Stimulated activated naive B cell treated with anti-CD40 and anti-IgM and Interleukin-4, amounts not matched to agents 10 μg/mL and 1 μg/mL and 100 μg/mL, for 72 hours (primary cell): ENCODE results near the gene SLC6A6.
A peak's percentile ranks its signal among the peaks of the same experiment; 100 is the strongest.

Source experiments
- ATAC-seq, 2 donors: fragments of 150-1000 bp; cut with Tn5 transposase; replicated peaks; 2 replicates each; pipeline ENCODE4 v1.10.0; 2021; ENCODE audit warnings: moderate library complexity in 1 of 2
- DNase-seq: peaks from one replicate; pipeline ENCODE4 v3.0.0; 2021
- H3K27ac Mint-ChIP-seq: one replicate; pipeline ENCODE4 v1.8.0; 2022; ENCODE audit warnings: mild to moderate bottlenecking, mixed read lengths
- H3K27me3 Mint-ChIP-seq, 2 donors: one replicate each; pipeline ENCODE4 v1.8.0; 2022; ENCODE audit warnings: mixed read lengths in 2 of 2
- H3K36me3 Mint-ChIP-seq, 2 donors: one replicate each; pipeline ENCODE4 v1.8.0; 2022; ENCODE audit warnings: mixed read lengths in 2 of 2, mild to moderate bottlenecking in 1 of 2
- H3K4me1 Mint-ChIP-seq, 2 donors: one replicate each; pipeline ENCODE4 v1.8.0; 2022; ENCODE audit warnings: mixed read lengths in 2 of 2, mild to moderate bottlenecking in 1 of 2
- H3K4me3 Mint-ChIP-seq, 2 donors: one replicate each; pipeline ENCODE4 v1.8.0; 2022; ENCODE audit warnings: mild to moderate bottlenecking in 2 of 2, mixed read lengths in 2 of 2, moderate library complexity in 1 of 2
- H3K9me3 Mint-ChIP-seq, 2 donors: one replicate each; pipeline ENCODE4 v1.8.0; 2022; ENCODE audit warnings: mixed read lengths in 2 of 2, mild to moderate bottlenecking in 1 of 2

The SLC6A6 gene

GRCh38 chr3:14481646-14482036, 79.2 kb downstream of the SLC6A6 start:
- DNase-seq (no peak), ATAC-seq (no peak)
- H3K9me3 Mint-ChIP-seq = no peaks in the 10 kb centered on the region
- H3K36me3 Mint-ChIP-seq = peaks cover 51 to 78% of the 10 kb centered on the region in 2 donors
- no peaks in the 10 kb centered on the region for H3K4me1 Mint-ChIP-seq
- no peak overlapping the region for H3K27ac Mint-ChIP-seq
- H3K27me3 Mint-ChIP-seq = no peaks in the 10 kb centered on the region
- no peak overlapping the region for H3K4me3 Mint-ChIP-seq

DNA sequence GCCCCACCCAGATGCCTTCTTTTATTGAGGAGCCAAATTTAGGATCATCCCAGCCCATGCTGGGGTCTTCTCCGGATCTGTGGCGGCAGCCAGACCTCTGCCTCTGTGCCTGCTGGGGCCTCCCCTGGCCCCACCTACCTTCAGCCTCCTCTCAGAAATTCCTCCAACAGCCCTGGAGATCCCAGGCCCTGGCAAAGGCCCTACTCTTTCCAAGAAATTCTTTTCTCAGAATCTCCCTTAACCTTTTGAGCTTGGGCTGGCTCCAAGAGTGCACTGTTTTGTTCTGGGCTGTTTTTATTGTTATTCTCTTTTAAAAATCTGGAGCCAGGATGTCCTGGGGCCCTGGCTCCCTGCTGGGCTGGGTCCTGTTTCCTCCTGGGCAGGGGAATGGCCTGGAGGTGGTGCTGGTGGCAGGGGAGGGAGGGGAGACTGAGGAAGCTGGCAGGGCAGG, 79.9 kb downstream of the SLC6A6 start:
- no peaks in the 10 kb centered on the region for H3K27me3 Mint-ChIP-seq
- peaks cover 50 to 78% of the 10 kb centered on the region in 2 donors for H3K36me3 Mint-ChIP-seq
- no peak overlapping the region for H3K27ac Mint-ChIP-seq
- H3K9me3 Mint-ChIP-seq = no peaks in the 10 kb centered on the region
- no peak overlapping the region for H3K4me3 Mint-ChIP-seq
- no peak for DNase-seq
- H3K4me1 Mint-ChIP-seq = no peaks in the 10 kb centered on the region
- no peak for ATAC-seq

GRCh38 chr3:14483286-14483685, 80.9 kb downstream of the SLC6A6 start:
- no peak overlapping the region for H3K4me3 Mint-ChIP-seq
- DNase-seq (no peak), ATAC-seq (no peak)
- H3K4me1 Mint-ChIP-seq = no peaks in the 10 kb centered on the region
- H3K9me3 Mint-ChIP-seq = no peaks in the 10 kb centered on the region
- H3K36me3 Mint-ChIP-seq = peaks cover 49 to 72% of the 10 kb centered on the region in 2 donors
- H3K27me3 Mint-ChIP-seq = no peaks in the 10 kb centered on the region
- no peak overlapping the region for H3K27ac Mint-ChIP-seq

- Mint-ChIP-seq H3K4me3 (no peak overlapping the region), H3K27ac (peak overlapping the region; percentile 33), H3K4me1 (no peaks in the 10 kb centered on the region), H3K9me3 (no peaks in the 10 kb centered on the region), H3K27me3 (no peaks in the 10 kb centered on the region), H3K36me3 (peaks cover 38 to 63% of the 10 kb centered on the region in 2 donors)
- DNase-seq (no peak), ATAC-seq (no peak)
These were observed 82.3 kb downstream of the SLC6A6 start for GRCh38 chr3:14484741-14485140.

GRCh38 chr3:14485981-14486380, 83.6 kb downstream of the SLC6A6 start:
- Mint-ChIP-seq H3K9me3 (no peaks in the 10 kb centered on the region), H3K4me1 (no peaks in the 10 kb centered on the region), H3K27ac (no peak overlapping the region), H3K36me3 (peaks cover 41 to 66% of the 10 kb centered on the region in 2 donors), H3K27me3 (no peaks in the 10 kb centered on the region), H3K4me3 (no peak overlapping the region)
- ATAC-seq (no peak), DNase-seq (no peak)

DNA sequence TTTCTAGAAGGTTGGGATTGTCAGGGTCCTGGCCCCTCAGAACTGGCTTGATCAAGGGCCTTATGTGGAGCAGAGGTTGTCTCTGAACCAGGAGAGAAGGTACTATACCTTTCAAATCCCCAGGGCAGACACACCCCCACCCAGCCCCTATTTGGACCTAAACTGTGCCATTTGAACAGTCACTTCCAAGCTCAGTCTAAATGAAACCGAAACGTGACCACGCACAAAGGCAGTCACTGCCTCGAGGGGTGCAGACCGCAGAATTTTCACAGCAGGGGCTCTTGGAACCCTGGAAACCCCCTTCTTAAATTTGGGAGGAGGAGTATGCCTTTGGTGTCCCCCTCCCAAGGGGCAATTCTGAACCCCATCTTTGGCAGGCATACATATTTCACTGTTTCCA, 84.1 kb downstream of the SLC6A6 start:
- no peak for DNase-seq
- Mint-ChIP-seq H3K9me3 (no peaks in the 10 kb centered on the region), H3K27ac (no peak overlapping the region), H3K4me1 (no peaks in the 10 kb centered on the region), H3K36me3 (peaks cover 42 to 66% of the 10 kb centered on the region in 2 donors), H3K4me3 (no peak overlapping the region), H3K27me3 (no peaks in the 10 kb centered on the region)
- ATAC-seq = no peak

DNA sequence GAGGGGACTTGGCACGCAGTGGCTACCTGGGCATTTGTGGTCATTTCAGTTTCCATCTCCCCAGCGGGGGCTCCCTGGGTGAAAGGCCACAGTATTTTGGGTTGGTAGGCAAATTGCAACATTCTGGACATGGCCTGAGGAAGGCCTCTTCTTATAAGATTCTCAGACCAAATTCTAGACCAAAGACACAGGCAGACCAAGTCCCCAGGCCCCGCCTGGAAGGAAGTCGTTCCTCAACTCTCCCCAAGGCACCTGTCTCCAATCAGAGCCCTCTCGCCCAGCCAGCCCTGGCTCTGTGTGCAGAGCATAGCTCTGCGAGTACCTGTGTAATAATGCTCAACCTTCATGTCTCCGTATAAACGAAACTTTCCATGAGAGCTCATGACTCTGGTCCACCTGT, 84.7 kb downstream of the SLC6A6 start:
- H3K36me3 Mint-ChIP-seq = peaks cover 37 to 60% of the 10 kb centered on the region in 2 donors
- ATAC-seq = no peak

DNA sequence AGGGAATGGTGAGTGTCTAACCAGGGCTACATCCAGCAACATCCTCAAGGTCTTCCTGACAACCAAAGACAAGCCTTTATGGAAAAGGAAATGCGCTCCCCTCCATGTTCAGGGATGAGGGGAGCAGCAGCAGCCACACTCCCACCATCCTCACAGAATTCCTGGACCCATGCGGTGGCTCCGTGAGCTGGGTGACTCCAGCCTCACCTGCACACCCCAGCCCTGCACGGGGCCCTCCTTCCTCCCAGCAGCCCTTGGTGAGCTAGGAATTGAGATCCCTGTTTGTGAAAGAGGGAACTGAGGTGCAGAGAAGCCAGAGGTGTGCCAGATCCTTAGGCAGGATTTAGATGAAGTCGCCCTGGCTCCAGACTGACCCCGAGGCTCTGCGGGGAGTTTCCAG, 85.4 kb downstream of the SLC6A6 start:
- Mint-ChIP-seq H3K27ac (no peak overlapping the region), H3K36me3 (peaks cover 37 to 60% of the 10 kb centered on the region in 2 donors)

More for the DNA sequence above, 84.7 kb downstream of the SLC6A6 start:
- DNase-seq = no peak
- H3K27me3 Mint-ChIP-seq = no peaks in the 10 kb centered on the region
- H3K4me1 Mint-ChIP-seq = no peaks in the 10 kb centered on the region
- H3K9me3 Mint-ChIP-seq = no peaks in the 10 kb centered on the region
- H3K27ac Mint-ChIP-seq = peak overlapping the region; percentile 2
- no peak overlapping the region for H3K4me3 Mint-ChIP-seq

GRCh38 chr3:14488286-14489041, 86.1 kb downstream of the SLC6A6 start:
- ATAC-seq (no peak), DNase-seq (no peak)
- H3K27me3 Mint-ChIP-seq = no peaks in the 10 kb centered on the region
- H3K4me1 Mint-ChIP-seq = no peaks in the 10 kb centered on the region
- peaks cover 33 to 54% of the 10 kb centered on the region in 2 donors for H3K36me3 Mint-ChIP-seq
- H3K27ac Mint-ChIP-seq = peak overlapping the region; percentile 28
- no peak overlapping the region for H3K4me3 Mint-ChIP-seq
- no peaks in the 10 kb centered on the region for H3K9me3 Mint-ChIP-seq

More for the DNA sequence above, 85.4 kb downstream of the SLC6A6 start:
- no peaks in the 10 kb centered on the region for H3K27me3 Mint-ChIP-seq
- no peak for DNase-seq
- no peaks in the 10 kb centered on the region for H3K4me1 Mint-ChIP-seq
- H3K4me3 Mint-ChIP-seq = no peak overlapping the region
- no peak for ATAC-seq
- no peaks in the 10 kb centered on the region for H3K9me3 Mint-ChIP-seq

- ATAC-seq = no peak
- peaks cover 27 to 45% of the 10 kb centered on the region in 2 donors for H3K36me3 Mint-ChIP-seq
- no peak overlapping the region for H3K27ac Mint-ChIP-seq
These were observed 87.2 kb downstream of the SLC6A6 start for GRCh38 chr3:14489641-14490040.

DNA sequence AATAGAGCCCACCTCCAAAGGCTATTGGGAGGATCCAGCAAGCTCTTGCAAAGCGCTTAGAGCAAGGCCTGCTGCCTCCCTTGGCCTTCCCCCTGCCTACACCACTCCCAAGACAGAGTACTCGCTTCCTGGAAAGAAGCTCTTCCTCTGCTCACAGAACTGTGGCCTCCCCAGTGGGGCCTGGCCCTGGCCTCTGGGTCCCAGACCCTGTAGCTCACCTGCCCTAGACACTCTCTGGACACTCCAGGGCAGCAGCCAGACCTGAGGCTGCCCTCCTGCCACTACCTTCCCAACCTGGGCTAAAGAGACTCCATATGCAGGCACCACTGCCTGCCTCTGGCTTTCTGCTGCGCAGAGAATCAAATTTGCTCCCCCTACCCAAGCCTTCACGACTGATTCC, 87.8 kb downstream of the SLC6A6 start:
- Mint-ChIP-seq H3K4me1 (no peaks in the 10 kb centered on the region), H3K4me3 (no peak overlapping the region), H3K27ac (peak overlapping the region; percentile 60)

More at GRCh38 chr3:14489641-14490040, 87.2 kb downstream of the SLC6A6 start:
- no peaks in the 10 kb centered on the region for H3K27me3 Mint-ChIP-seq
- no peaks in the 10 kb centered on the region for H3K4me1 Mint-ChIP-seq
- no peak for DNase-seq
- no peaks in the 10 kb centered on the region for H3K9me3 Mint-ChIP-seq
- H3K4me3 Mint-ChIP-seq = no peak overlapping the region

DNA sequence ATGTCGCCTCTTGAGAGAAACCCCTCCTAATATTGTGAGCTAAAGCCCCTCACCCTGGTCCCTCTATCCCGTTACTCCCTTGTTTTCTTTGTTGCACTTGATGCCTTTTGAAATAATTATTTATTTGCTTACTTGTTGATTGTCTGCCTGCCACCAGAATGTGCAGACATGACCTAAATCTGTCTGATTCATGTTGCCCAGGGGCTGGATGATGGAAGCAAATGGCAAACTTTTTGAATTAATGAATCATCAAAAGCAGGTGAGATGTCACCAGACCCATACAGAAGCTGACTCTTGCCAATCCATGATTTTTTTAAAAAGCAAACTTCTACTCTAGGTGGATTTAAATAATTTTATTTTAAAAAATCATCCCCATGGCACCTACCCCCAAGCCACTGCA, 88.4 kb downstream of the SLC6A6 start:
- peaks cover 23 to 33% of the 10 kb centered on the region in 2 donors for H3K36me3 Mint-ChIP-seq
- no peaks in the 10 kb centered on the region for H3K4me1 Mint-ChIP-seq
- no peaks in the 10 kb centered on the region for H3K27me3 Mint-ChIP-seq
- no peaks in the 10 kb centered on the region for H3K9me3 Mint-ChIP-seq
- H3K4me3 Mint-ChIP-seq = no peak overlapping the region
- DNase-seq = no peak
- ATAC-seq = no peak
- no peak overlapping the region for H3K27ac Mint-ChIP-seq

More for the DNA sequence above, 87.8 kb downstream of the SLC6A6 start:
- peaks cover 23 to 38% of the 10 kb centered on the region in 2 donors for H3K36me3 Mint-ChIP-seq
- no peaks in the 10 kb centered on the region for H3K27me3 Mint-ChIP-seq
- H3K9me3 Mint-ChIP-seq = no peaks in the 10 kb centered on the region
- no peak for DNase-seq
- no peak for ATAC-seq

DNA sequence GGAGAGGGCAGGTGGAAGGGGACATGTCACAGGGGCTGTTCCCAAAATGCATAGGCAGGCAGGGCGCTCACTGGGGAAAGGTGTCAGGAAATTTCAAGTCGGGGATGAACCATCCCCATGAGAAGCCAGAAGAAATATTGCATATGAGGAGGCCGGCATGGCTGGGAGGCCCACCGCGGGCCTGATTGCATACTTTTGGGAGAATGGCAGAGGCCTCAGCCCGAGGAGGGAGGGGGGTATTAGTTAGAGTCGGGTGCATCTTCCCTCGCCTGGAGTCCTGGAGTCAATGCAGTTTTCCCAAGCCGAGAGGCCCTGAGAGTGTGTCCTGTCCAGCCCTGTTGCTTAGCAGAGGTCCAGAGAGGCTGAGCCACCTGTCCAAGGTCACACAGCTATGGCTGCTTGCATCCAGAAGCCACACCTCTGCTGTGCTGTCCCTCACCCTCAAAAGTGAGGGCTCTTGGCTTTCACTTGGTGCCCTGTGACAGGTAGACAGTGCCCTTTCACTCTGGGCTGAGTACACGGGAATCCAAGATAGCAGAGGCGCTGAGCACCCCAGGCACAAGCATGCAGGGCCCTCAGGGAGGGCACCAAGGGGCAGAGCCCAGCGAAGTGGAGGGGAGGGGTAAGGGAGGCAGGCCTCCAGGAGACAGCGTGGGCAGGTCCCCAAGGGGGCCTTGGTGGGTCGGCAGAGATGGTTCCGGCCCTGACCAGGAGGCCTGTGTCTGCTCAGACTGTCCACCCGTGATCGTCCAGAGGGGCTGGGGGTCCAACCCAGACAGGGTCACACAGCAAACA, 89.2 kb downstream of the SLC6A6 start:
- H3K27me3 Mint-ChIP-seq = no peaks in the 10 kb centered on the region
- peak overlapping the region; percentile 62 for H3K27ac Mint-ChIP-seq
- peaks cover 22 to 33% of the 10 kb centered on the region in 2 donors for H3K36me3 Mint-ChIP-seq
- no peaks in the 10 kb centered on the region for H3K4me1 Mint-ChIP-seq
- H3K4me3 Mint-ChIP-seq = no peak overlapping the region
- no peaks in the 10 kb centered on the region for H3K9me3 Mint-ChIP-seq
- ATAC-seq (no peak), DNase-seq (no peak)

GRCh38 chr3:14492948-14493881, 90.8 kb downstream of the SLC6A6 start:
- no peak overlapping the region for H3K4me3 Mint-ChIP-seq
- ATAC-seq (no peak), DNase-seq (no peak)
- H3K27me3 Mint-ChIP-seq = peaks cover 8 to 10% of the 10 kb centered on the region in 2 donors
- H3K4me1 Mint-ChIP-seq = no peaks in the 10 kb centered on the region
- H3K9me3 Mint-ChIP-seq = no peaks in the 10 kb centered on the region
- no peak overlapping the region for H3K27ac Mint-ChIP-seq
- peaks cover 7 to 22% of the 10 kb centered on the region in 2 donors for H3K36me3 Mint-ChIP-seq
